H1 (cell line): ENCODE measurements around the gene HACD2. TPM values are rescaled to one million over a fixed set of nuclear protein-coding genes. Genes with fewer than 3 reads are reported as not detected.

Experiments used
- BCL11A ChIP-seq, 2 experiments: IDR thresholded peaks; one replicate each; pipeline ENCODE4 v1.6.1; 2011; ENCODE audit warnings: low read depth in 2 of 2, low read length in 2 of 2, mild to moderate bottlenecking in 2 of 2
- polyA plus RNA-seq, 7 experiments: library from polyadenylated mRNA; depleted of rRNA in 3 of 7; stranded (reverse) in 5 of 7; unstranded in 2 of 7; fragments of >200 nt in 5 of 7; fragments of 200-250 nt in 2 of 7; gene quantifications; 1 replicate in 5 of 7; 2 replicates in 1 of 7; 4 replicates in 1 of 7; pipeline versions ENCODE4 v1.2.1 to v1.2.3, GENCODE V29; 2011 to 2013; ENCODE audit warnings: missing spikeins in 2 of 7, mixed read lengths in 2 of 7
- total RNA-seq: library from RNA; stranded (reverse); fragmentation: NEBNext Ultra II Directional; extraction: Animal tissue kit (Norgen Biotek cat#: 25700); gene quantifications from 2 replicates; pipeline ENCODE4 v1.2.1, GENCODE V29; 2021
- TF ChIP-seq, protein P1 (sequence below): IDR thresholded peaks from 2 replicates; pipeline ENCODE4 v1.6.1; 2012; ENCODE audit warnings: inconsistent platforms

The HACD2 gene
- total and polyA plus RNA-seq, 2 of the 8 experiments (the other 6 are each of a cell fraction or from before 2014, with no cell fraction given), result 24.9 to 31.2 TPM

DNA sequence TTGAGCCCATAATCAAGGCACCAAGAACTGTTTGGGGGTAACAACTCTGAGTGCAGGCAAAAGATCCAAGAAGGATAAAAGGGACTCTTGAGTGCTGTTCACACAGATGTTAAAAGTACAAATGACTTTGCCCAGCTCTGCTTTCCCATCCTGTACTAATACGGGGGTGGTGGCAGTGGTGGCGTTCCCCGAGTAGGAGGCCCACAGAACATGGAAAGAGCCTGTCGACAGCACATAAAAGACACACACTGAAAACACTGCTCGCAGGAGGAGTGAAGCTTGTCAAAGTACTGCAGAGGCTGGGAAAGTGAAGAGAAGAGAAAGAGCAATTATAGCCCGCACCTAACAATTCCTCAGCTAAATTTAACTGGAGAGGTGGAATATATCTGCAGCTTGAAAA is 40.9 kb downstream of the HACD2 start (continued):
- no peak for TF ChIP-seq BCL11A (IDR thresholded peaks at IDR 0.05; ENCODE audit: low read depth in 2 of 2, low read length in 2 of 2)
- TF ChIP-seq, protein P1, sequence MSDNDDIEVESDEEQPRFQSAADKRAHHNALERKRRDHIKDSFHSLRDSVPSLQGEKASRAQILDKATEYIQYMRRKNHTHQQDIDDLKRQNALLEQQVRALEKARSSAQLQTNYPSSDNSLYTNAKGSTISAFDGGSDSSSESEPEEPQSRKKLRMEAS, result no peak
- TF ChIP-seq, all 59 proteins: peak for 0
